OCI-LY1 (cell line): ENCODE results near the gene HGD.

Source experiments
- H2AFZ ChIP-seq: fragments of 200-600 bp; sonication (generic), shearing (Covaris generic); 2 replicates; pipeline ENCODE4 v1.6.0; 2014; ENCODE audit warnings: antibody characterized with exemption, mild to moderate bottlenecking, low read length
- H3F3A ChIP-seq: fragments of 200-600 bp; sonication (generic), shearing (Covaris generic); 2 replicates; pipeline ENCODE4 v1.6.0; 2014; ENCODE audit warnings: mild to moderate bottlenecking, antibody characterized with exemption, low read length, moderate library complexity; ENCODE audit not compliant: insufficient read depth
- H3K27ac ChIP-seq: fragments of 200-600 bp; sonication (generic); 2 replicates; pipeline ENCODE4 v1.5.1; 2014; ENCODE audit warnings: low read length, mixed run types, mild to moderate bottlenecking, low read depth; ENCODE audit not compliant: poor library complexity, severe bottlenecking
- H3K27me3 ChIP-seq: fragments of 200-600 bp; sonication (generic); 2 replicates; pipeline ENCODE4 v1.6.0; 2014; ENCODE audit warnings: antibody characterized with exemption, mild to moderate bottlenecking, low read length, moderate library complexity; ENCODE audit not compliant: insufficient read depth
- H3K36me3 ChIP-seq: fragments of 200-600 bp; sonication (generic); 2 replicates; pipeline ENCODE4 v1.6.1; 2014; ENCODE audit warnings: mild to moderate bottlenecking, antibody characterized with exemption, low read length, moderate library complexity, mixed read lengths; ENCODE audit not compliant: insufficient read depth
- H3K4me1 ChIP-seq: fragments of 200-600 bp; sonication (generic); 2 replicates; pipeline ENCODE4 v1.5.1; 2014; ENCODE audit warnings: mild to moderate bottlenecking, low read length, moderate library complexity; ENCODE audit not compliant: insufficient read depth, severe bottlenecking
- H3K4me2 ChIP-seq: fragments of 200-600 bp; sonication (generic), shearing (Covaris generic); 2 replicates; pipeline ENCODE4 v1.6.1; 2014; ENCODE audit warnings: low read length
- H3K4me3 ChIP-seq: fragments of 200-600 bp; sonication (generic); 2 replicates; pipeline ENCODE4 v1.5.1; 2014; ENCODE audit warnings: low read length, low read depth, mild to moderate bottlenecking, mixed read lengths; ENCODE audit not compliant: poor library complexity, severe bottlenecking
- H3K79me2 ChIP-seq: fragments of 200-600 bp; shearing (Covaris generic); 2 replicates; pipeline ENCODE4 v1.6.1; 2016; ENCODE audit warnings: mixed run types, low read length, mixed read lengths; ENCODE audit not compliant: insufficient read depth
- H3K9ac ChIP-seq: fragments of 200-600 bp; sonication (generic), shearing (Covaris generic); 2 replicates; pipeline ENCODE4 v1.6.1; 2014; ENCODE audit warnings: mild to moderate bottlenecking, low read length, mixed read lengths
- H3K9me2 ChIP-seq: fragments of 200-600 bp; sonication (generic), shearing (Covaris generic); 2 replicates; pipeline ENCODE4 v1.6.1; 2014; ENCODE audit warnings: low read depth, mild to moderate bottlenecking, low read length, mixed read lengths
- H3K9me3 ChIP-seq: fragments of 200-600 bp; shearing (Covaris generic); 2 replicates; pipeline ENCODE4 v1.6.1; 2014; ENCODE audit warnings: low read length, mixed read lengths
- H4K20me1 ChIP-seq: fragments of 200-600 bp; sonication (generic), shearing (Covaris generic); 2 replicates; pipeline ENCODE4 v1.6.0; 2016; ENCODE audit warnings: mild to moderate bottlenecking, low read length; ENCODE audit not compliant: insufficient read depth
- EZH2 ChIP-seq: fragments of 200-600 bp; sonication (generic), shearing (Covaris generic); IDR thresholded peaks from 2 replicates; pipeline ENCODE4 v1.8.0; 2017; ENCODE audit warnings: borderline replicate concordance, mixed run types, mild to moderate bottlenecking, antibody characterized with exemption, low read length, moderate library complexity, mixed read lengths
- TF ChIP-seq, protein P1 (sequence below): fragments of 200-600 bp; sonication (generic), shearing (Covaris generic); IDR thresholded peaks from 2 replicates; pipeline ENCODE4 v1.5.1; 2017; ENCODE audit warnings: mild to moderate bottlenecking, antibody characterized with exemption, low read length, moderate library complexity, mixed read lengths

The HGD gene

DNA sequence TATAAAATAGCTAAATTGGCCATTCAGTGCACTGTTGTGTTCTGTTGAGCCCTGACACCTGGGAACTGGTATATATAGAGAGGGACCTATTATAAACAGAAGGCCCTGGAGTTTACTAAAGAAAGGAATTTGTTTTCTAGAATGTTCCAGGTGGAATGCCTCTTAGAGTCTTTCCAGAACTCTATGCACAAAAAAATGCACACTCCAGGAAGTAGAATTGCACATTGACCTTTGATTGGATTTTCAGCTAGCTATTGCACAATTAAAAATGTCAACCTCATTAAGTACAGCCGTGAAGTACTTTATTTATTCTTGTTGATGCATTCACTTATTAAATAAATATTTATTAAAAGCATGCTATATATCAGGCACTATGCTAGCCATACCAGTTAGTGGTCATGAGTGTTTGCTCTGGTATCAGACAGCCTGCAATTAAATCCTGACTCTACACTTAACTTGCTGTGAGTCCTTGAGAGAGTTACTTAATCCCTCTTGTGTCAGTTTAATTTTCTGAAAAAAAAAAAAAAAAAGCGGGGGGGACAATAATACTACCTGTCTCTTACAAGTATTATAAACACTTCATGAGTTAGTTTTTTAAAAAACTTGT, 45.1 kb downstream of the HGD start:
- no peaks in the 10 kb centered on the region for H3K79me2 ChIP-seq
- no peak overlapping the region for H3K9ac ChIP-seq
- no peaks in the 10 kb centered on the region for H4K20me1 ChIP-seq
- H3K9me3 ChIP-seq: no peaks in the 10 kb centered on the region
- no peak for TF ChIP-seq EZH2
- TF ChIP-seq, protein P1, sequence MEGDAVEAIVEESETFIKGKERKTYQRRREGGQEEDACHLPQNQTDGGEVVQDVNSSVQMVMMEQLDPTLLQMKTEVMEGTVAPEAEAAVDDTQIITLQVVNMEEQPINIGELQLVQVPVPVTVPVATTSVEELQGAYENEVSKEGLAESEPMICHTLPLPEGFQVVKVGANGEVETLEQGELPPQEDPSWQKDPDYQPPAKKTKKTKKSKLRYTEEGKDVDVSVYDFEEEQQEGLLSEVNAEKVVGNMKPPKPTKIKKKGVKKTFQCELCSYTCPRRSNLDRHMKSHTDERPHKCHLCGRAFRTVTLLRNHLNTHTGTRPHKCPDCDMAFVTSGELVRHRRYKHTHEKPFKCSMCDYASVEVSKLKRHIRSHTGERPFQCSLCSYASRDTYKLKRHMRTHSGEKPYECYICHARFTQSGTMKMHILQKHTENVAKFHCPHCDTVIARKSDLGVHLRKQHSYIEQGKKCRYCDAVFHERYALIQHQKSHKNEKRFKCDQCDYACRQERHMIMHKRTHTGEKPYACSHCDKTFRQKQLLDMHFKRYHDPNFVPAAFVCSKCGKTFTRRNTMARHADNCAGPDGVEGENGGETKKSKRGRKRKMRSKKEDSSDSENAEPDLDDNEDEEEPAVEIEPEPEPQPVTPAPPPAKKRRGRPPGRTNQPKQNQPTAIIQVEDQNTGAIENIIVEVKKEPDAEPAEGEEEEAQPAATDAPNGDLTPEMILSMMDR: no peak
- H2AFZ ChIP-seq: no peak overlapping the region
- H3K9me2 ChIP-seq: no peaks in the 10 kb centered on the region
- H3K27ac ChIP-seq: no peak overlapping the region
- H3K27me3 ChIP-seq: no peaks in the 10 kb centered on the region
- no peak overlapping the region for H3K4me2 ChIP-seq
- H3F3A ChIP-seq: no peaks in the 10 kb centered on the region
- no peaks in the 10 kb centered on the region for H3K4me1 ChIP-seq
- no peak overlapping the region for H3K4me3 ChIP-seq
- no peaks in the 10 kb centered on the region for H3K36me3 ChIP-seq

DNA sequence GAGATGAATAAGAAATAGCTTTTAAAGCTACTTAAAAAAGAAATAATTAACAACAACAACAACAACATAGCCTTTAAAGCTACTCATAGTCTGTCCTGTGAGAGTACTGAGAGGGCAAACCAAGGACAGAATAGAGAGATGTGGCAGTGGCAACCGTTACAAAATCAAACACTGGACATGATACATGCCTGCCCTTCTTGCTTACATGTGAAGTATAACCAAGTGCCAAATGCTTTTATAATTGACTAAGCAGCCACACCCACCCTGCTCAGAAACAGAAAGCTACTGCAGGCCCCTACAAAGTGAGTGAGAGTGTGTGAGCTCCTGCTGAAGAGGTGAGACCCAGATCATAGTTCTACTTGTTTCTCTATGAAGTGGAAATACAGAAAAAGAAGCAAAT, 47.5 kb downstream of the HGD start:
- TF ChIP-seq, protein P1: no peak
- TF ChIP-seq EZH2: no peak
- no peaks in the 10 kb centered on the region for H4K20me1 ChIP-seq
- no peaks in the 10 kb centered on the region for H3F3A ChIP-seq
- no peak overlapping the region for H3K9ac ChIP-seq
- no peaks in the 10 kb centered on the region for H3K79me2 ChIP-seq
- H2AFZ ChIP-seq: no peak overlapping the region
- no peaks in the 10 kb centered on the region for H3K36me3 ChIP-seq
- H3K9me3 ChIP-seq: no peaks in the 10 kb centered on the region
- H3K27ac ChIP-seq: no peak overlapping the region
- H3K4me2 ChIP-seq: no peak overlapping the region
- H3K9me2 ChIP-seq: no peaks in the 10 kb centered on the region
- no peaks in the 10 kb centered on the region for H3K4me1 ChIP-seq
- H3K27me3 ChIP-seq: no peaks in the 10 kb centered on the region
- H3K4me3 ChIP-seq: no peak overlapping the region

DNA sequence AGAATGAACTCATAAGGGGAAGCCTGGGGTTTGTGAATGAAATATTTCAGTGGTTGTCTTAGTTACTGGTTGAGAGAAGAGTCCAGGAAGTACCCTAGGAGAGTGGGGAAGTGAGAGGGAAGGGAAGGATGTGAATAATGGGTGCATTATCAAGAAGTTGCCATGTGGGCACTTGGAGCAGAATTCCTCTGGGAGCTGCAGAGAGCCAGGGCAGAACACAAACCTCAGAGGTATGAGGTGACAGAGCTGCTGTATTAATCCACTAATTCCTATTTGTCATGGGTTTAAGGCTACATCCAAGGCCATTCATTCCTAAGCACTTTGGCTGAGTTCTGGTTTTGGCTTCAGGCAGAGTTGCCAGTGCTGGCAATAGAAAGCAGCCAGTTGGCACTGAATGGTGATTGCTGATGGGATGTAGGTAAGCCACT, 56.9 kb downstream of the HGD start:
- no peaks in the 10 kb centered on the region for H3K36me3 ChIP-seq

More for the DNA sequence above, 56.9 kb downstream of the HGD start:
- TF ChIP-seq, protein P1: no peak
- TF ChIP-seq EZH2: no peak
- peaks cover 10% of the 10 kb centered on the region for H3K9me3 ChIP-seq
- no peak overlapping the region for H3K27ac ChIP-seq
- H3K4me2 ChIP-seq: no peak overlapping the region
- H3K4me3 ChIP-seq: no peak overlapping the region
- H3K27me3 ChIP-seq: no peaks in the 10 kb centered on the region
- H3K9ac ChIP-seq: no peak overlapping the region
- no peak overlapping the region for H2AFZ ChIP-seq
- no peaks in the 10 kb centered on the region for H3K4me1 ChIP-seq
- no peaks in the 10 kb centered on the region for H3F3A ChIP-seq
- no peaks in the 10 kb centered on the region for H4K20me1 ChIP-seq
- no peaks in the 10 kb centered on the region for H3K9me2 ChIP-seq
- H3K79me2 ChIP-seq: no peaks in the 10 kb centered on the region
